ENCODE data around the gene PNKP.

Gene PNKP

DNA sequence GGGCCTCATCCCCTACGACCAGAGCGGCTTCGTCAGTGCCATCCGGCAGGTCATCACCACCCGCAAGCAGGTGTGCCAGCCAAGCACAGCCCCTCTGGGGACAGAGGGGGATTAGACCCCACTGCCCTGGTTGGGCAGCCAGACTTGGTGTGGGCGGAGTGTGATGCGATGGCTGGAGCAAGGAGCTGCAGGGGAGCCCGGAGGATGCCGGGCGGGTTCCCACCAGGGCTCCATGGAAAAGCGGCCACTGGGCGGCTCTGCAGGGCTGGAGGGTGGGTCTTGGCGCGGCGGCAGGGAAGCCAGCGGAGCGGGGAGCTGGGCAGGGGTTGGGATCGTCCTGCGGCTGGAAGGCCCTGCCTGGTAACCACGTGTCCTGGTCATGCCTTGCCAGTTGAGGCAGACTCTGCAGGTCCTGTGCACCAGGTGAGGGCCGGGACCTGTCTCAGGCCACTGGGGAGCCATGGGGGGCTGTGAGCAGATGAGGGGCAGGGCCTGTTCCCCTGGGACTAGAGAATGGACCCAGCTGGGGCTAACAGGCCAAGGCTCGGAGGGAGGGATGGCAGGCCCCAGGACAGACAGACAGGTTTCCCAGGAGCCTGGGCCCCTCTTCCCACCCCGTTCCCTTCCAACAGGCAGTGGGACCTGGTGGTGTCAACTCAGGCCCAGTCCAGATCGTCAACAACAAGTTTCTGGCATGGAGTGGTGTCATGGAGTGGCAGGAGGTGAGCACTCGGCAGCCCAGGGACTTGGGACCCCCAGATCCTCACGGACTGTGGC is 10.1 kb downstream of the PNKP start:
- DNase-seq: no peak

GRCh38 chr19:49856574-49857021 is 10.8 kb downstream of the PNKP start:
- DNase-seq: no peak

DNA sequence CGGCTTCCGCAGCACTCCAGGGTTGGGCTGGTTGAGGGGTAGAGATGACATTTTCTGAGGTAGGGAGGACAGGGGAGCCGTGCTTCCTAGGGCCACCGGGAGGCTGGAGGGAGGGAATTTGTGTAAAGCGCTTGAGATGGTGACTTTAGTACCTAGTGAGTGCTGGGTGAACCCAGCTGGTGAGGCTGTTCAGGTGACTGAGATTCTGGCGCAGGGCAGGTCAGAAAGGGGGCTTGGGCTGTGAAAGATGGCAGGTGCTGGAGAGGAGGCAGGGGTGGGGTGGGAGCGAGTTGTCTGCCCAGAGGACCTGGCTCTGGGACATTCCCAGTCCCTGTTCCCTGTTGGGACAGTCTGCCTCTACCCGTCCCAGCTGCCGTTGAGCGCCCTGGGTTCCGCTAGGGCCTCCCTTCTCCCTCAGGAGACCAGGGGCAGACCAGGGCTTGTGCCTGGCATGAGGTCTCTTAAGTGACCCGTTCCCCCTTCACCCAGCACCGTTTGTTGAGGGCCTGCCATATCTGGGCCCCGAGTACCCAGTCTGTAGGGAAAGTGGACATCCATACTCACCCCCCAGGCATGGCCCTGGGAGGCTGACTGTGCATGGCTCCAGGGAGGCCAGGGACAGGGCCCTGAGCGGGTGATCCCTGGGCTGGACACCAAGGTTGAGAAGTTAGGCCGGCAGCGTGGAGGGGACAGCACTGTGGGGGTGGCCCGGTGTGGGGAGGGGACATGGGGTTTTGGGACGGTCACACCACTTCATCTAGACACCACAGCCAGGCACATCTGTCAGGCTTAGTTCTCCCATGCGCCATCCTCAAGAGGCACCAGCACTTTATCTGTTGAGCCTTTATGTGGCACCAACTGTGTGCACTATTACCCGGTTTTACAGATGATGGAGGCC is 11.5 kb downstream of the PNKP start:
- DNase-seq: no peak

GRCh38 chr19:49855277-49855675 is 12.1 kb downstream of the PNKP start:
- DNase-seq: no peak

DNA sequence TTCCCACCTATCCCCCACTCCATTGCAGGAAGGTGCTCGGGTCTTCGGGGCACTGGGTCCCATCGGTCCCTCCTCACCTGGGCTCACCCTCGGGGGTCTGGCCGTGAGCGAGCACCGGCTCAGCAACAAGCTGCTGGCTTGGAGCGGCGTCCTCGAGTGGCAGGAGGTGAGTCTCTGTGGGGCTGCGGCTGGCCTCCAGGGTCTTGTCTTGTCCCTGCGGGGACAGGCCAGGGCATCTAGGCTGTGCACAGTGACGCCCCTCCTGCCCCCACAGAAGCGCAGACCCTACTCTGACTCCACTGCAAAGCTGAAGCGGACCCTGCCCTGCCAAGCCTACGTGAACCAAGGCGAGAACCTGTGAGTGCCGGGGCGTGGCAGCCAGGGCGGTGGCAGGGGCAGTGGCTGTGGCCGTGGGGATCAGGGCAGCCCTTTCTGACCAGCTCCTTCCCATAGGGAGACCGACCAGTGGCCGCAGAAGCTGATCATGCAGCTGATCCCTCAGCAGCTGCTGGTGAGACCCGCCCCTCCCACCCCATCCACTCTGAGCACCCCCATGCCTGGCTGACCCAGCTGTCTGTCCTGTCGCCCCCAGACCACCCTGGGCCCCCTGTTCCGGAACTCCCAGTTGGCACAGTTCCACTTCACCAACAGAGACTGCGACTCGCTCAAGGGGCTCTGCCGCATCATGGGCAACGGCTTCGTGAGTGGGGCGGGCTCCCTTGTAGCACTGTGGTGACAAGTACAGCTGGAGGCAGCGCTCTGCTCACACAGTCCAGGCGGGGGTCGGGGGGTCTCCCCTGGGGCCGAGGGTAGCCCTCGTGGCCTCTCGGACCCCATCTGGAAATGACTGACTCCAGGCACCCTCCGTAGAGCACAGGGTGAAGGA is 12.8 kb downstream of the PNKP start:
- no peak for DNase-seq

- DNase-seq: no peak
Measured at GRCh38 chr19:49853852-49854377, 13.5 kb downstream of the PNKP start.

DNA sequence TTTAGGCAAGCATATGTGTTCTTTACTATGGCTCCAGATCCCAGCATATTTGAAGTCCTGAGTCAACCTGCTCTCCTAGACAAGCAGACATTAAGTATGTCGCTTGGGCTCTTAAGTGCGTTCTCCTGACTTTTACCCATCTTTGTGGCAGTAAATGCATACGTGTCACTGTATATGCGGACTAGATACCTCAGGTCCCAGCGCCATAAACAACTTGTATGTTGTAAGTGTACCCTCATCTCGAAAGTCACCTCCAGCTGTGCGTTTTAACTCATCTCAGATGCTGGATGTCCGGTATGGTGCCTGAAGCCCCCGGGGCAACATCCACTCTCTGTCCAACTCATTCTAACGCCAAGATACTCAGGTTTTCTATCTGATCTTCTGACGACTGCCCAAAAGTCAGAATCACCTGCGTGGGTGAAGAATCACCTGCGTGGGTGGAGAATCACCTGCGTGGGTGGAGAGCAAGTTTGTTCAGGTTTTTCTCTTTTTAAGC is 14.7 kb downstream of the PNKP start:
- no peak for DNase-seq

DNA sequence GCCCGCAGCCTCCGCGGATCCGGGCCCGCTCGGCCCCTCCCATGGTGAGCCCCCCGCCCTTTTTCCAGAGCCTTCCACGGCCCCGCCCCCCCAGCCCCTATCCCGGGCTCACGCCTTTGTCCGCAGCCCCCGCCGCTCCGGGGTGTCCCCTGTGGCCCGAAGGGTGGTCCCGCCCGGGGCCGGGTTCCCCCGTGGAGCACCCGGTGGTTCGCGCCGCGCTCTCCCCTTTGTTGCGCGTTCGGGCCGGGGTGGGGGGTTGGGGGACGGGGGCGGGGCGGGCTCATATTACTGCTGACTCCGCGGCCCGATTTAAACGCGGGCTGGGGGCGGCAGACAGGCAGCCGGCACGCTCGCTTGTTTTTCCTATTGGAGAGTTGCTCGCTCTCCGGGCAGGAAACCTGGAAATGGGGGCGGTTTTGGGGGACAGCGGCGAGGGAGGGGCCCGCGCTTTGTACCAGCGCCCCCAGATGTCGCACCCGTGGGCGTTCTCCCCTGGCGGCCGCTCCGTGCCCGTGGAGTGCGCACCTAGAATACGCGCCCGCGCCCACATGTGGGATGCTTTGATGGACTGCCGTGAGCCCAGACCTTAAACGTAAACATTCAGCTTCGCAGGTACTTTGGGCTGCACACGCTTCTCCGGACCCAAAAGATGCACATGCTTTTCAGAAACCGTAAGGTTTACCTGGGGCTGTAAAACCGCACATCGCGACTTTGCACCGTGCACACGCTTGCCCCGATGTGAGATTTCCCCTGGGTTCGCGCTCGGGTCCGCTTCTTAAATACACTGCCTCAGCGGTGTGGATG is 15.7 kb downstream of the PNKP start:
- DNase-seq: peak; percentile 40

DNA sequence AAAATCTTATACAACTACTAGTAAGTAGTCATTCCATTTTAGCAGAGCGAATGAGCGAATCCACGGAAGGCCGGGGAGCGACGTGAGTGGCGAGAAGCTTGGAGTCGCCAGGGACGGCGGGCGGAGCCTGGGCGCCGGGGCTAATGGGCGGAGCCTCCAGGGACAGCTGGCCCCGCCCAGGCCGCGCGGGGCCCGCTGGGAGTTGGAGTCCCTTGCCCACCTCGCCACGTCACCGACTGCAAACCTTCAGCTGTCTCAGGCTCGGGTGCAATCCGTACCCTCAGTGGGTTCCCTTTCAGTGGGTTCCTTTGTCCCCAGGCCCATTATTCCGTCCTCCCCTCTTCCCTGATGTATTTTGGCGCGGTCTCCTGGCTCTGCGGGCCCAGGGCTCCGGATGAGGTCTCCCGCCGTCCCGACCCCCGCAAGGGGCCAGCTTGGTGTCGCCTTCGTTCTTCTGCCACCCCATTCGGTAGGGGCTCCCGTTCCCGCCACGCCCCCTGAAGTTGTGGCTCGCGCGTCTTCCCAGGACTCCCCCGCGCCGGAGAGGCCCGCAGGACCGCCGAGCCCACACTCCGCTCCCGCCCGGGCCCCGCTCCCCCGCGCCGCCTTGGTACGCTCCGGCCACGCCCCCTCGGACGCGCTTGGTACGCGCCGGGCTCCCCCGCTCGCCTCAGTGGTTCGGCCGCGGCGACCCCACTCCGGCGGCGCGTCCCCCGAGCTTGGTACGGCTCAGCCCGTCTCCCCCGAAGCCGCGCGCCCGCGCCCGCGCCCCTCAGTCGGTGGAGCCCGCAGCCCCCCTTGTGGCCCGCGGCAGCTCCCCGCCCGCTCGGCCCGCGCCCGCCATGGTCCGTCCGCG is 16.7 kb downstream of the PNKP start, which contains the start of gene PTOV1:
PTOV1 (plus strand) TSS at position 673 of the 856 bp plus-strand sequence.
- DNase-seq: peak; percentile 94

GRCh38 chr19:49850221-49850486 is 17.2 kb downstream of the PNKP start:
- no peak for DNase-seq

DNA sequence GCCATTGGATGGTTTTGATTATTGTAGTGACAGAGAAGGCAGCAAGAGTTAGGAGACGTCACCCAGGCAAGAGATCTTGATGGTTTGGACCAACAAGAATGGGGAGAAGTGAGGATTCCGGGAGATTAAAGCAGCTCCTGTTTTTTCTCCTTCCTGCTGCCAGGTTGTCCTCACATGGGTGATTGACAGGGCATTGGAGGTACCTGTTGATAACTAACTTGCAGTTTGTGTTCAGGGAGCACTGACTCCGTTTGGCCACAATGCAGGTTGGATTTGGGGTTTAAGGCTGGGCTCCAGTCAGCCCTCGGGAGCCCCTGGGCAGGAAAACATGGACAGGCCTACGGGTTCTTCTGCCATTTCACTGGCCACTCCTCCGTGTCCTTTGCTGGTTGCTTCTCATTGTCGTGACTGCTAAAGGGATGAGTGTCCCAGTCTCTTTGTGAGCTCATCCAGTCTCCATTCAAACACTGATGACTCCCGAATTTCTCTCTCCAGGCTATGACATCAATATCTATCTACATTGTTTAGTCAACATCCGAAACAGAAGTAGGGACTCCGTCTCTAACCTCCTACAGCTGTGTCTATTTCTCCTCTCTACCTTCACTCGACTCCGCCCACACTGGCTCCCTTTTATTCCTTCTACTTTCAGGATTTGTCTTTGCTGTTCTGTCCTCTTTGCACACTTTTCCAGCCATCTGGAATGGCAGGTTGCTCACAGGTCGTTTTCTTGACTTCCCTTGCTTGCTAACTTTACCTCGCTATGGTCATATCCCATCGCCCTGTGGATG is 17.7 kb downstream of the PNKP start:
- no peak for DNase-seq

DNA sequence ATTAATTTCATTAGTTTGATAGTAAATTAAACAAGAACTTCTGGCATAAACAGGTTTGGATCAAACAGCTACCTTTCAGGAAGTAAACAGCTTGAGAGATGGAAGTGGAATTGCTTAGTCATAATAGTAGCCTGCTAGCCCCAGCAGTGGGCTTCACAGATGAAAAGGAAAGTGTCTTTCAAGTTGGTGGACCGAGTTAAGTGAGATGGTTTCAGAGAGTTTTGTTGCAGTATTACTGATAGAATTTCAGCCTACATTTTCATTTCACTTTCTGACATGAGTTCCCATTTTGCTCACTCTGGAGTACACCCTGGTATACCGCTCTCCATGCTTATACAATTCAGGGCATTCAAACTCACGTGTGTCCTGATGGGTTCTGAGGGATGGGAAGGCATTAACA is 18.4 kb downstream of the PNKP start:
- no peak for DNase-seq

DNA sequence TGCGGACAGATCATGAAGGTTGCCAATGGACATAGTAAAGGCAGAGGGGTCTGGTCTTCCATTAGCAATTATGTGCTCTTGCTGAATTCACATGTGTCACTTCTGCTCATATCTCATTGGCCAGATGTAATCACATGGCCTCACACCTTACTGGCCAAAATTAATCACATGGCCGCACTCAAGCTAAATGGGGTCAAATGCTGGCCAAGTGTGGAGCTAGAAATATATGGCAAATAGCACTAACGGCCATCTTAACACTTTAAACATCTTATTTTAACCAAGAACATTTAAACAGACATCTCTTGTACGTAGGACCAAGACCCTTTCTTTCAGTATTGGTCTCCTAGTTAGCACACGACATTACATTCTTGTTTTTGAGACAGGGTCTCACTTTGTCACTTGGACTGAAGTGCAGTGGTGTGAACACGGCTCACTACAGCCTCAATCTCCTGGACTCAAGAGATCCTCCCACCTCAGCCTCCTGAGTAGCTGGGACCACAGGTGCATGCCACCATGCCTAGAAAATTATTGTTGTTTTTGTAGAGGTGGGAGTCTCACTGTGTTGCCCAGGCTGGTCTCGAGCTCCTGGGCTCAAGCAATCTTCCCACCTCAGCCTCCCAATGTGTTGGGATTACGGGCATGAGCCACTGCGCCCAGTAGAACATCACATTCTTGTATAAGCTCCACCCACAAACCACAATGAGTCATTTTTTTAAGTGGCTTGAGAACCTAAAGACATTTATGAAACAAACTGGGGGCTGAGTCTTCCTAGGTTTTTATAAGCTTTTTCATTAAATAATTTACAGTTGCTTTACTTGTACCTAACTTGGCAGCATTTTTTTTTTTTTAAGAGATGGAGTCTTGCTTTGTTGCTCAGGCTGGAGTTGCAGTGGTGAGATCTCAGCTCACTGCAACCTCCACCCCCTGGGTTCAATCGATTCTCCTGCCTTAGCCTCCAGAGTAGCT is 19.4 kb downstream of the PNKP start:
- DNase-seq: peak; percentile 47

- DNase-seq: no peak
Measured at GRCh38 chr19:49846408-49846807, 21.0 kb downstream of the PNKP start.

DNA sequence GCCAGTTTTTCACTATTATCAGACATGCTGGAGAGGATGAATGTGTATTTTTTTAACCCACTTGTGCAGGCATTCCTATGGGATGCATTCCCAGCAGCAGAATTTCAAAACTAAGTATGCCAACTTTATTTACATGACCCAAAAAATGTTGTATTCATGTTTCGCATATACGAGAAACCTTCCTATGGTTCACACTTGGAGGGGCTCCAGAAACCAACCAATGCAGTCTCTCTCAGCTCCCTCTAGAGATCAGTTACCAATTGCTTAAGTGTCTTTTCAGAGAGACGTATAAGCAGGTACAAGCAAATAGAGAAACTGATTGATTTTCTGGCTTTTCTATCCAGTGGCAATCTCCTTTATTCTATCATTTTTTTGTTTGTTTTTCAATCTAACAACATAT is 22.0 kb downstream of the PNKP start:
- no peak for DNase-seq

DNA sequence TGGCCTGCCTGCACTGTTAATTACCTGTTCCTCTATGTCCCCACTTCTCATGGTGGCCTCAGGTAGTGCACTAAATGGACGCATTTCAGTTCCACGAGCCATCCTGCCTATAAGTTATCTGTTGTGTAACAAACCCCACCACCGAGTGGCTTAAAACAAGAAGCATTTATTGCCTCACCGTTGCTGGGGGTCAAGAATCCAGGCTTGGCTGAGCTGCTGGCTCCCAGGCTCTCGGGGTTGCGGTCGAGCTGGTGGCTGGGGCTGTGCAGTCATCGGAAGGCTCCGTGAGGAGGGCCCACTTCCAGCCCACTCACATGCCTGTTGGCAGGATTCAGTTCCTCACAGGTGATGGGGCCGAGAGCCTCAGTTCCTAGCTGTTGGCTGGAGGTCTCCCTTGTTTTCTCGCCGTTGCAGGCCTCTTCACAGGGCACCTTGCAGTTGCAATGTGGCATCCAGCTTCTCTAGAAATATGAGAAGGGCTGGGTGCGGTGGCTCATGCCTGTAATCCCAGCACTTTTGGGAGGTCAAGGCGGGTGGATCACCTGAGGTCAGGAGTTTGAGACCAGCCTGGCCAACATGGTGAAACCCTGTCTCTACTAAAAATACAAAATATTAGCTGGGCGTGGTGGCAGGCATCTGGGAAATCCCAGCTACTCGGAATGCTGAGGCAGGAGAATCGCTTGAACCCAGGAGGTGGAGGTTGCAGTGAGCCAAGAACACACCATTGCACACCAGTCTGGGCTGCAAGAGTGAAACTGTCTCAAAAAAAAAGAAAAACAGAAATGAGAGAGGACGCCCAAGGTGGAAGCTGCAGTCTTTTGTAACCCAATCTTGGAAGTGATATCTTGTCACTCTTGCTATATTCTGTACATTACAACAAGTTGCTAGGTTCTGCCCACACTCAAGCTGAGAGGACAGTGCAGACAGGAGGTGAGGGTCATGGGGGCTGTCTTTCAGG is 23.0 kb downstream of the PNKP start:
- peak; percentile 55 for DNase-seq

DNA sequence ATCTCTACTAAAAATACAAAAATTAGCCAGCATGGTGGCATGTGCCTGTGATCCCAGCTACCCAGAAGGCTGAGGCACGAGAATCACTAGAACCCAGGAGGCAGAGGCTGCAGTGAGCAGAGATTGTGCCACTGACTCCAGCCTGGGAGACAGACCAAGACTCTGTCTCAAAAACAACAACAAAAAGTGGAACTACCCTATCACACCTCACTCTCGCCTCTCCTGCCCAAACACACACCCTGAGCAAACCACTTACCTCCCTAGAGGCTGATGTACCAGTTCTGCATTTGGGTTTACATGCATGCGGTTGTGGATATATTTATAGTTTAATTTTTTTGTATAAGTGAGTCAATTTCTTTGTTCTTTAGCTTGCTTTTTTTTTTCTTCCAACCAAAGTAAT is 24.1 kb downstream of the PNKP start:
- DNase-seq: no peak
